ENCODE results near the gene CDK5RAP1.
A peak's percentile ranks its signal among the peaks of the same experiment; 100 is the strongest.
"Not testable (repeated sequence)": the region's sequence is repeated elsewhere in the genome, so short reads cannot be mapped to it uniquely, and the experiment has no call there.

CDK5RAP1 gene

DNA sequence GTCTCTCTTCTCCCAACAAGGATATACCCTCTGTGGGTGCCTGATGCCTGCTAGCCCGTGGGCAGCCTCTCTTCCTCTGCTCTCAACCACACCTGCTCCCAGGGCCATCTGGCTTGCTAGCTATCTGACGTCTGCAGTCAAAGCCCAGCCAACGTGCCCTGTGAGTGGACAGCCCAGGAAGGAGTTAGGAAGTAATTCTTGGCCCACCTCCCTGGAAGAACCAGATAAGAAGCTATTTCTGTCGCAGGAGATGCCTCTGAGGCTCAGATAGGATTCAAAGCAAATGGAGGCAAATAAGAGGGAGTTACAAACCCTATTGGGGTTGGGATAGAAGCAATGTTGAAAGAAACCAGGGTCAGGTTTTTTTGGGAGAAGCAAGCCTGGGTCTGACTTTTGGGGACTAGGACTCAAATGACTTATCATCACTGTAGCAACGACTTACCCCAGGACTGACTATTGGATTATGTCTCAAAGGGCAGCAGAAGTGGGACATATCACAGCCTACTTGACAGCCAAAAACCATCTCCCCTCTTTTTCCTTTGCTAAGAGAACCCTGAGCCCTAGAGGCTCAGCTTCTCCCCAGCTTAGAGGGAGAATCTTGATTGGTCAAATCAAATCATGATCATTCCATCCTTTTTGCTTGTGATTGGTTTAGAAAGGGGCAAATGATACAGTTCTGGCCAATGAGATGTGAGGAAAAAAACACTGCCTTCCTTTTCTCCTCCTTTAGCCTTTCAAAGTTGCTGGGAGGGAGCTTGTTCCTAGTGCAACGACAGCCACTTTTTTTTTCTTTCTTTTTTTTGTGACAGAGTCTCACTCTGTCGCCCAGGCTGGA is 18.0 kb upstream of the CDK5RAP1 start:
- DNase-seq: no peak

DNA sequence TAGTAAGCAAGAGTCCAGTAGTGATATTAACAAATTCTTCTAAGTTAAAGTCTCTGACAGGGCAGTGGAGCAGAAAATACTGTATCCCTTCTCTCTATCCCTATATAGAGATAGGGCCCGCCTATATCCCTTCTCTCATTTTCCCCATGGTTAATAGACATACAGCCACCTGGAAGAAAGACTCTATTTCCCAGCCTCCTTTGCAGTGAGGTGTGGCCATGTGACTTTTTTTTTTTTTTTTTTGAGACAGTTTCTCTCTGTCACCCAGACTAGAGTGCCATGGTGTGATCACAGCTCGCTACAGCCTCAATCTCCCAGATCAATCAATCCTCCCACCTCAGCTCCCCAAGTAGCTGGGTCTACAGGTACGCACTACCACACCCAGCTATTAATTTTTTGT is 16.7 kb upstream of the CDK5RAP1 start:
- no peak for DNase-seq

DNA sequence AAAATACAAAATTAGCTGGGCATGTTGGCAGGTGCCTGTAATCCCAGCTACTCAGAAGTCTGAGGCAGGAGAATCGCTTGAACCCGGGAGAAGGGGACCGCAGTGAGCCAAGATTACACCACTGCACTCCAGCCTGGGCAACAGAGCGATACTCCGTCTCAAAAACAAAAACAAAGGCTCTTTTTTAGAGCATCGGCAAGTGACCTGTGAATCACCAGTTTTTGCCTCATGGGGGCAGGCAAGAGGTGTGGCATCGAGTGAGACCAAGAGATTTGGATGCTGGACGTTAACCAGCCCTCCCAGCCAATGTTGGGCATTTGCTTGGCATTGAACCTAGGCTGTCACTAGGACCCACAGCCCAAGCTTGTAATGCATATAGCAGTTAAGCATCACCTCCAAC is 14.6 kb upstream of the CDK5RAP1 start:
- peak in 1 of 2 donors; percentile 13 for DNase-seq

- DNase-seq: no peak
Observed at GRCh38 chr20:33412484-33412838, 11.1 kb upstream of the CDK5RAP1 start.

DNA sequence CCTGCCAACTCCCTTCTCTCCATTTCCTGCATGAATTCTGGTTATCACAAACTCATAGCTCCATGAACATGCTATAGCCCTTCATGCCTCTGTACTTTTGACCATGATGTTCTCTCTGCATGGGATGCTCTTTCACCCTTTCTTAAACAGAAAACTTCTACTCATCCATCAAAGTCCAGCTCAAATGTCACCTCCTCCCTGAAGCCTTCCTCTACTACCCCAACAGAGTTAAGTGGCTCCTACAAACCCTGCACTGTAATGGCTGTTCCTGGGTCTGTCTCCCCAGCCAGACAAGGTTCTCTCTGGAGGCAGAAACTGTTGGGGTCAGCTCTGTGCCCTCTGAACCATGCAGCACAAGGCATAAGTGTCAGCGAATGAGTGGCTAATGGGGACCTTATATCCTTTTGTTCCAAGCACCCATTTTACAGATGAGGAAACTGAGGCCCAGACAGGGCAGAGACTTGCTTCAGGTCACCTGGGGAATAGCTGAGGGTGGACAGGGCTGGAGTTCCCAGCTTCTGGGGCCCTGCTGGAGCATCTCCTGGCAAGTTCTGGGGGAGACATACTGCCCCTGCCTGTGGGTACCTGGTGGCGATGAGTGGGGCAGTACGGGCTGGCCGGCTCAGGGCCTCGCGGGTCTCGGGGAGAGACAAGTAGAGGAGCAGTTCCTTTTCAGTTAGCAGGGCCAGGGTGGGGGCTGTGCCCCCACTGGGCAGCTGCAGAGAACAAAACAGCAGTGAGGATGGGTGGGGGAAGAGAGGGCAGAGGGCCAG is 10.6 kb upstream of the CDK5RAP1 start:
- no peak for DNase-seq

- DNase-seq: no peak
Observed at GRCh38 chr20:33411242-33411641, 9.9 kb upstream of the CDK5RAP1 start.

DNA sequence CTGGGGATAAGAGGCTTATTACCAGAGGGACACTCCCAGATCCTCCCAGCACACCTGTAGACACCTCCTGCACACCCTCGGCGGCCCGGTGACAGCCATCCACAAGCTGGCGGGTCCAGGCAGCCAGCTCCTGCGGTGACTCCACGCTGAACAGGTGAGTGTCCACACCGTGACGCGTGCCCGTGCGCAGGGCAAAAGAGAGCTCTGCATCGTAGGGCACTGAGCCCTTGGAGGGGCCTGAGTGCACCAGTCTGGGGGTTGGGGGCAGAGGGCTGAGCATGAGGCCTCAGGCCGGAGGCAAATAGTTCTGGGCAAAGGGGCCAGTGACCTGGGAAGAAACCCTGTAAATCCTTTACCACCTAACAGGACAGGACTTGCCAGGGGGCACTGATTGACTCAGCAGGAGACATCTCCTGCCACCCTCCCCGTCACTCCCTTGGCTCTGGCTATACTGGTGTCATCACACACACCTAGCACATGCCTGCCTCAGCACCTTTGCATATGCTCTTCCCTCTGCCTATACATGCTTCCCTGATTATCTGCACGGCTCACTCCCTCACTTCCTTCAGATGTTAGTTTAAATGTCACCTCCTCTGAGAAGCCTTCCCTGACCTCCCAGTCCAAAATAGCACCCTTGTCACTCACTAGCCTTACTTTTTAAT is 8.9 kb upstream of the CDK5RAP1 start:
- DNase-seq: no peak

- peak in 1 of 2 donors; percentile 27 for DNase-seq
Observed at GRCh38 chr20:33408716-33409654, 7.7 kb upstream of the CDK5RAP1 start.

GRCh38 chr20:33408313-33408712 is 7.0 kb upstream of the CDK5RAP1 start:
- no peak for DNase-seq

- no peak for DNase-seq
Observed at GRCh38 chr20:33407796-33408195, 6.5 kb upstream of the CDK5RAP1 start.

- no peak for DNase-seq
Observed at GRCh38 chr20:33407251-33407650, 5.9 kb upstream of the CDK5RAP1 start.

GRCh38 chr20:33404281-33404680 is 3.0 kb upstream of the CDK5RAP1 start:
- DNase-seq: no peak

DNA sequence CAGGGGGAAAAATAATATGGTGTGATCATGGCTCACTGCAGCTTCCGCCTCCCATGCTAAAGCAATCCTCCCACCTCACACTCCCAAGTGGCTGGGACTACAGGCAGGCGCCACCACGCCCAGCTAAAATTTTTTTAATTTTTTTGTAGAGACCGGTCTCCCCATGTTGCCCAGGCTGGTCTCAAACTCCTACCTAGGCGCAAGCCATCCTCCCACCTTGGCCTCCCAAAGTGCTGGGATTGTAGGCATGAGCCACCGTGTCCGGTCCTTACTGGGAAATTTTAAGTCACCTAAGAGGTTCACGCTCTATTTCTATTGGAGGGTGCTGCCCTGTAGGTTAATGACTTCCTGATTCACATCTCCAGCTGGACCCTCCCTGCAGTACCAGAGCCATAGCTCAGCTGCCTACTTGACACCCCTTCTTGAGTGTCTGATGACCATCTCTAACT is 626 bp upstream of the CDK5RAP1 start:
- no peak for DNase-seq

GRCh38 chr20:33400812-33401183 is 521 bp downstream of the CDK5RAP1 start:
- peak in 1 of 2 donors; percentile 9 for DNase-seq

DNA sequence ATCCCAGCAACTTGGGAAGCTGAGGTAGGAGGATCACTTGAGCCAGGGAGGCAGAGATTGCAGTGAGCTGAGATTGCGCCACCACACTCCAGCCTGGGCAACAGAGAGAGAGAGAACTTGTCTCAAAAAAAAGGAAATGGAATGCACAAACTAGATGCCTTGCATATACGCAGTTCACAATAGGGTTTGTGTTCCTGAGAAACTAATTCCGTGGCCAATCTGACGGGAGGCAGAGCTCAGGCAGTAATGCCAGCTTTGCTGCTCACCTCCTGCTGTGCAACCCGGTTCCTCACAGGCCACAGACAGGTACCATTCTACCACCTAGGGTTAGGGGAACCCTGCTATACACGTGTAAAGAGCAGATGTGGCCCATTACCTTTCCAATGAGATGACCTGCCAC is 1.4 kb downstream of the CDK5RAP1 start:
- no peak for DNase-seq

GRCh38 chr20:33394718-33395117 is 6.6 kb downstream of the CDK5RAP1 start:
- no peak for DNase-seq

DNA sequence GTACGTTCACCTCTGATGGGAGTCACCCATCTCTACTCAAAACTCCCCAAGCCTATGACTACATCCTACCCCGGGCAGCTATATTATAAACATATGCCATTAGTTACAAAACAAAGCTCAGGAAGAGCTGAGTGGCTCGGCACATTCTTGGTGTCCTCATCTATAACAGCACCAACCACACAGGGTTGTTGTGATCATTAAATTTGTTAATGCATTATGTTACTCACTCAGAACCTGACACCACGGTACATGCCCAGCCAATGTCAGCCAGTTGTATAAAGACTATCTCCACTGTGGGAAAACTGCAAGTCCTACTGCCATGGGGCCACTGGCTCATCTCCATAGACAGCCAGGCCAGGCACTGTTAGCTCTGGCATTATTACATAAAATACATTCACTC is 7.7 kb downstream of the CDK5RAP1 start:
- no peak for DNase-seq

- no peak for DNase-seq
Observed at GRCh38 chr20:33391722-33392415, 9.4 kb downstream of the CDK5RAP1 start.

GRCh38 chr20:33389326-33389725 is 12.0 kb downstream of the CDK5RAP1 start:
- not testable (repeated sequence) for DNase-seq

- DNase-seq: no peak
Observed at GRCh38 chr20:33388268-33388667, 13.1 kb downstream of the CDK5RAP1 start.

GRCh38 chr20:33387177-33387576 is 14.1 kb downstream of the CDK5RAP1 start:
- no peak for DNase-seq

- no peak for DNase-seq
Observed at GRCh38 chr20:33386673-33387072, 14.6 kb downstream of the CDK5RAP1 start.

Data from CD4-positive, alpha-beta T cell treated with Interleukin-1 beta for 1 hour (primary cell).